GM19043 (cell line): ENCODE data around the gene NECTIN2.

Experiments
- ATAC-seq: cut with Tn5 transposase; IDR thresholded peaks from one replicate; pipeline ENCODE4 v1.9.1; 2021; ENCODE audit warnings: low read depth; ENCODE audit not compliant: unreplicated experiment

Gene NECTIN2

GRCh38 chr19:44845612-44846454 is at the start of gene NECTIN2:
TSS of gene NECTIN2 (plus strand) at chr19:44846297. CDS start at chr19:44846526, 229 bp downstream.
- no peak for ATAC-seq

- no peak for ATAC-seq
Observed at GRCh38 chr19:44796701-44797115, 49.4 kb upstream of the NECTIN2 start.

GRCh38 chr19:44799627-44800346 is 46.3 kb upstream of the NECTIN2 start:
- ATAC-seq, result no peak

- no peak for ATAC-seq
Observed at GRCh38 chr19:44800461-44800860, 45.6 kb upstream of the NECTIN2 start.

GRCh38 chr19:44803442-44804428 is 42.4 kb upstream of the NECTIN2 start:
- ATAC-seq, result no peak

GRCh38 chr19:44806291-44806690 is 39.8 kb upstream of the NECTIN2 start:
- ATAC-seq, result no peak

GRCh38 chr19:44807162-44807561 is 38.9 kb upstream of the NECTIN2 start:
- ATAC-seq, result no peak

- no peak for ATAC-seq
Observed at GRCh38 chr19:44807652-44808462, 38.2 kb upstream of the NECTIN2 start.

- no peak for ATAC-seq
Observed at GRCh38 chr19:44808463-44809371, 37.4 kb upstream of the NECTIN2 start, which contains the start of gene BCAM. TSS of gene BCAM (plus strand) at chr19:44809103. CDS start at chr19:44809125, 22 bp downstream.

- no peak for ATAC-seq
Observed at GRCh38 chr19:44809577-44810233, 36.4 kb upstream of the NECTIN2 start.

GRCh38 chr19:44810234-44811121 is 35.6 kb upstream of the NECTIN2 start:
- no peak for ATAC-seq

- ATAC-seq, result no peak
Observed at GRCh38 chr19:44811122-44811419, 35.0 kb upstream of the NECTIN2 start.

GRCh38 chr19:44812142-44812718 is 33.9 kb upstream of the NECTIN2 start:
- no peak for ATAC-seq

GRCh38 chr19:44813070-44813840 is 32.8 kb upstream of the NECTIN2 start:
- ATAC-seq, result no peak

- no peak for ATAC-seq
Observed at GRCh38 chr19:44813841-44814470, 32.1 kb upstream of the NECTIN2 start.

GRCh38 chr19:44814517-44814916 is 31.6 kb upstream of the NECTIN2 start:
- no peak for ATAC-seq
